CD14-positive monocyte (primary cell): ENCODE measurements around the gene OPTC. TPM values are rescaled to one million over a fixed set of nuclear protein-coding genes. Genes with fewer than 3 reads are reported as not detected.

Source experiments
- DNase-seq, 3 donors: peaks; one replicate each; pipeline ENCODE4 v3.0.0-alpha.2; 2011 to 2022
- H2AFZ ChIP-seq: 2 replicates; pipeline ENCODE4 v1.6.0; 2012; ENCODE audit warnings: mild to moderate bottlenecking, low read depth, low read length, inconsistent platforms; ENCODE audit not compliant: insufficient read depth, poor library complexity, severe bottlenecking
- H3K27ac ChIP-seq, 2 donors: 1 replicate in 1 of 2; 2 replicates in 1 of 2; pipeline ENCODE4 v1.5.1; 2012 to 2013; ENCODE audit warnings: low read length in 2 of 2, control low read depth in 1 of 2, inconsistent platforms in 1 of 2, low read depth in 1 of 2, mild to moderate bottlenecking in 1 of 2
- H3K27me3 ChIP-seq, 2 donors: one replicate each; pipeline versions ENCODE4 v1.6.0 to v1.6.1; 2011 to 2013; ENCODE audit warnings: low read length in 2 of 2; ENCODE audit not compliant: control insufficient read depth in 2 of 2, insufficient read depth in 2 of 2
- H3K36me3 ChIP-seq, 2 donors: replicated peaks in 1 of 2; 1 replicate in 1 of 2; 2 replicates in 1 of 2; pipeline versions ENCODE4 v1.5.1 to v1.6.1; 2012 to 2013; ENCODE audit warnings: low read length in 2 of 2, control low read depth in 1 of 2, inconsistent platforms in 1 of 2, mild to moderate bottlenecking in 1 of 2; ENCODE audit not compliant: insufficient read depth in 2 of 2, control insufficient read depth in 1 of 2
- H3K4me1 ChIP-seq, 2 donors: 1 replicate in 1 of 2; 2 replicates in 1 of 2; pipeline versions ENCODE4 v1.5.1 to v1.6.1; 2012 to 2013; ENCODE audit warnings: low read length in 2 of 2, control low read depth in 1 of 2, inconsistent platforms in 1 of 2, mild to moderate bottlenecking in 1 of 2, moderate library complexity in 1 of 2; ENCODE audit not compliant: insufficient read depth in 2 of 2, control insufficient read depth in 1 of 2
- H3K4me2 ChIP-seq: replicated peaks from 2 replicates; pipeline ENCODE3; 2012; ENCODE audit warnings: low read length, moderate library complexity, mild to moderate bottlenecking; ENCODE audit not compliant: poor library complexity, severe bottlenecking; ENCODE audit errors: extremely low read depth
- H3K4me3 ChIP-seq, 3 experiments: fragments of 200-600 bp in 1 of 3; sonication (generic) in 1 of 3; replicated peaks in 1 of 3; 1 replicate in 2 of 3; 2 replicates in 1 of 3; pipeline ENCODE4 v1.5.1; 2011 to 2013; ENCODE audit warnings: low read length in 3 of 3, mild to moderate bottlenecking in 3 of 3, control low read depth in 2 of 3, low read depth in 2 of 3, inconsistent platforms in 1 of 3, moderate library complexity in 1 of 3
- H3K79me2 ChIP-seq: 2 replicates; pipeline ENCODE4 v1.6.0; 2012; ENCODE audit warnings: mild to moderate bottlenecking, control low read depth, inconsistent platforms, low read length, moderate library complexity; ENCODE audit not compliant: insufficient read depth
- H3K9ac ChIP-seq: 2 replicates; pipeline ENCODE4 v1.6.0; 2017; ENCODE audit warnings: low read length, mild to moderate bottlenecking; ENCODE audit not compliant: insufficient read depth, poor library complexity, severe bottlenecking
- H3K9me3 ChIP-seq, 2 donors: replicated peaks in 1 of 2; 1 replicate in 1 of 2; 2 replicates in 1 of 2; pipeline versions ENCODE4 v1.5.1 to v1.6.1; 2012 to 2013; ENCODE audit warnings: low read length in 2 of 2, control low read depth in 1 of 2; ENCODE audit not compliant: control insufficient read depth in 1 of 2, insufficient read depth in 1 of 2
- H4K20me1 ChIP-seq: 2 replicates; pipeline ENCODE4 v1.6.0; 2012; ENCODE audit warnings: mild to moderate bottlenecking, low read length, control low read depth, moderate library complexity; ENCODE audit not compliant: insufficient read depth
- H3K27ac Mint-ChIP-seq, 7 donors: one replicate each; pipeline ENCODE4 v1.8.0; 2020; ENCODE audit warnings: mild to moderate bottlenecking in 7 of 7, mixed read lengths in 7 of 7, moderate library complexity in 6 of 7, inconsistent platforms in 2 of 7
- H3K27me3 Mint-ChIP-seq, 3 donors: one replicate each; pipeline ENCODE4 v1.8.0; 2021 to 2022; ENCODE audit warnings: low read depth in 3 of 3, mild to moderate bottlenecking in 3 of 3, mixed read lengths in 3 of 3, moderate library complexity in 3 of 3, inconsistent platforms in 1 of 3
- H3K36me3 Mint-ChIP-seq, 2 donors: one replicate each; pipeline ENCODE4 v1.8.0; 2020; ENCODE audit warnings: mixed read lengths in 2 of 2, inconsistent platforms in 1 of 2, mild to moderate bottlenecking in 1 of 2
- H3K4me1 Mint-ChIP-seq: one replicate; pipeline ENCODE4 v1.8.0; 2020; ENCODE audit warnings: mild to moderate bottlenecking, mixed read lengths
- H3K4me3 Mint-ChIP-seq, 2 donors: one replicate each; pipeline ENCODE4 v1.8.0; 2020; ENCODE audit warnings: mild to moderate bottlenecking in 2 of 2, mixed read lengths in 2 of 2, moderate library complexity in 1 of 2
- H3K9me3 Mint-ChIP-seq, 7 donors: one replicate each; pipeline ENCODE4 v1.8.0; 2020 to 2022; ENCODE audit warnings: mixed read lengths in 7 of 7, mild to moderate bottlenecking in 6 of 7, moderate library complexity in 6 of 7, inconsistent platforms in 2 of 7
- WGBS: methylation state at CpG from one replicate; pipeline ENCODE4 v1.1.5; 2013; ENCODE audit warnings: missing lambda C conversion rate; ENCODE audit not compliant: insufficient coverage; 5-methylcytosine and 5-hydroxymethylcytosine counted together
- intact Hi-C, 2 donors: fragments of 100-400 bp; cut with micrococcal nuclease; formaldehyde crosslinking; loops; one replicate each; pipeline versions ENCODE4 v1.15.0 to v1.15.1; 2023
- polyA plus RNA-seq, 3 donors: library from polyadenylated mRNA; depleted of rRNA in 1 of 3; unstranded in 2 of 3; stranded (reverse) in 1 of 3; fragments of 300-500 nt in 2 of 3; fragments of >200 nt in 1 of 3; fragmentation: Illumina TruSeq in 2 of 3; gene quantifications; 1 replicate in 2 of 3; 2 replicates in 1 of 3; pipeline ENCODE4 v1.2.3, GENCODE V29; 2012 to 2021
- TF ChIP-seq, protein P1 (sequence below): fragments of 200-600 bp; IDR thresholded peaks from one replicate; pipeline ENCODE4 v1.8.0; 2022; ENCODE audit warnings: antibody characterized with exemption, mild to moderate bottlenecking

OPTC gene
- polyA plus RNA-seq, 3 donors = not detected

DNA sequence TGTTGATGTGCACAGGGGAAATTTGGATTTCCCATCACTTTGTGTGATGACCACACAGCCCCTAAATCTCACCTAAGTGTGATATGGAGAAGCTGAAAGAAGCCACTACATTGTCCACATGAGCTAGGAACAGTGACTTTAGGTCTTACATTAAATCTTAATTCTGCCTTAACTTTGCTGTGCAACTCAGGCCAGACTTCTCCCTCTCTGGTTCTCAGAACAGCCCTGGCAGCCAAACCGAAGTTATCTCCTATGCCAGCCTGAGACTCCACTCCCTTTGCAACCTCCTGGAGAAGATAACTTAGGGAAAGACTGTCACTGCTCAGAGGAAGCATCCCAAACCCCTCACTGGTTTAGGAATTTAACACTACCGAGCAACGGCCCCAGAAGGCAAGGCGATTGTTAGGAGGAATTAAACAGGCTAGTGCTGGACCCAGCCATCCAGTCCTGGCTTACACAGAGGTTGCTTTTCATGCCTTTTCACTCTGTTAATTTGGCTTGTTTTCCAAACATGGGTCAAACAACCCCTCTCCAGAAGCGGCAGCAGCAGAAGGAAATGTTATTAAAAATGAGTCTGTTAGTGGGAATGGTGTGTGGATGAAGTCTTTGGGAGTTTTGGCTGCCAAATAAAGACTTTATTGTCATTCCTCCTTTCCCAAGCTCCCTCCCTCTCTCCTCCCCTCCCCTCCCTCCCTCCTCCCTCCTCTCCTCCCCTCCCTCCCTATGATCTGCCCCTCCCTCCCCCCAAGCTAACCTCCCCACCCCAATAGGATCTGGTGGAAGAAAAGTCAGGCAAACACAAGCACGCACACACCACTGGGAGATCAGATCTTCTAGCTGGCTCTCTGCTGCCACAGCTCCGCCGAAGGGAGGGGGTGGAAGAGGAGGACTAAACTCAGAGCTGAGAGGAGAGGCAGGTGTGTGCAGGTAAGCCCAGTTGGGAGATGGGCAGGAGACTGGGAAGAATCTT, 18.7 kb upstream of the OPTC start, which contains the start of gene PRELP:
PRELP (plus strand) TSS at position 795 of the 970 bp plus-strand sequence. CDS start 7,379 bp downstream, outside the sequence.
- DNase-seq = no peak
- Histone ChIP-seq H3K4me2 (no peak within 1 kb of the TSS), H3K36me3 (no peaks in the 10 kb centered on the region), H3K27me3 (peaks cover 0 to 2% of the 10 kb centered on the region in 2 donors), H4K20me1 (no peaks in the 10 kb centered on the region), H3K27ac (no peak within 1 kb of the TSS), H3K9ac (no peak within 1 kb of the TSS), H3K9me3 (no peaks in the 10 kb centered on the region), H3K4me3 (no peak within 1 kb of the TSS), H2AFZ (no peak within 1 kb of the TSS), H3K79me2 (no peaks in the 10 kb centered on the region), H3K4me1 (peaks cover 7 to 8% of the 10 kb centered on the region in 2 donors)
- no peak within 1 kb of the TSS for H3K27ac Mint-ChIP-seq
- no peaks in the 10 kb centered on the region for H3K9me3 Mint-ChIP-seq
- intact Hi-C loops = no loop called here
- no peaks in the 10 kb centered on the region for H3K36me3 Mint-ChIP-seq
- WGBS = 95% methylated on average over 7 of the region's 8 CpGs
- TF ChIP-seq, protein P1, sequence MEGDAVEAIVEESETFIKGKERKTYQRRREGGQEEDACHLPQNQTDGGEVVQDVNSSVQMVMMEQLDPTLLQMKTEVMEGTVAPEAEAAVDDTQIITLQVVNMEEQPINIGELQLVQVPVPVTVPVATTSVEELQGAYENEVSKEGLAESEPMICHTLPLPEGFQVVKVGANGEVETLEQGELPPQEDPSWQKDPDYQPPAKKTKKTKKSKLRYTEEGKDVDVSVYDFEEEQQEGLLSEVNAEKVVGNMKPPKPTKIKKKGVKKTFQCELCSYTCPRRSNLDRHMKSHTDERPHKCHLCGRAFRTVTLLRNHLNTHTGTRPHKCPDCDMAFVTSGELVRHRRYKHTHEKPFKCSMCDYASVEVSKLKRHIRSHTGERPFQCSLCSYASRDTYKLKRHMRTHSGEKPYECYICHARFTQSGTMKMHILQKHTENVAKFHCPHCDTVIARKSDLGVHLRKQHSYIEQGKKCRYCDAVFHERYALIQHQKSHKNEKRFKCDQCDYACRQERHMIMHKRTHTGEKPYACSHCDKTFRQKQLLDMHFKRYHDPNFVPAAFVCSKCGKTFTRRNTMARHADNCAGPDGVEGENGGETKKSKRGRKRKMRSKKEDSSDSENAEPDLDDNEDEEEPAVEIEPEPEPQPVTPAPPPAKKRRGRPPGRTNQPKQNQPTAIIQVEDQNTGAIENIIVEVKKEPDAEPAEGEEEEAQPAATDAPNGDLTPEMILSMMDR = no peak
- peaks cover 9% of the 10 kb centered on the region for H3K4me1 Mint-ChIP-seq
- H3K4me3 Mint-ChIP-seq = peak within 1 kb of the TSS in 1 of 2 donors; percentile 67
- peaks cover 13 to 32% (median 13%) of the 10 kb centered on the region in 3 donors for H3K27me3 Mint-ChIP-seq

GRCh38 chr1:203476216-203476814, 17.6 kb upstream of the OPTC start:
- Histone ChIP-seq H3K36me3 (no peaks in the 10 kb centered on the region), H3K4me1 (peaks cover 17 to 18% of the 10 kb centered on the region in 2 donors), H3K4me2 (no peak overlapping the region), H3K79me2 (no peaks in the 10 kb centered on the region), H4K20me1 (no peaks in the 10 kb centered on the region), H3K4me3 (no peak overlapping the region), H3K27me3 (peaks cover 0 to 2% of the 10 kb centered on the region in 2 donors), H2AFZ (no peak overlapping the region), H3K9me3 (no peaks in the 10 kb centered on the region), H3K27ac (no peak overlapping the region), H3K9ac (no peak overlapping the region)
- Mint-ChIP-seq H3K27me3 (peaks cover 13 to 23% (median 13%) of the 10 kb centered on the region in 3 donors), H3K4me3 (no peak overlapping the region), H3K27ac (no peak overlapping the region), H3K4me1 (peaks cover 19% of the 10 kb centered on the region), H3K36me3 (no peaks in the 10 kb centered on the region), H3K9me3 (no peaks in the 10 kb centered on the region)
- TF ChIP-seq, protein P1 = no peak
- intact Hi-C loops = no loop called here
- no peak for DNase-seq
- 97% methylated on average over 4 of the region's 9 CpGs for WGBS
